IPS DF 4.7 (cell line): ENCODE data around the gene PARM1.

ENCODE experiments used
- DNase-seq: peaks from one replicate; pipeline ENCODE4 v3.0.0-alpha.2; 2013; ENCODE audit warnings: low spot score; ENCODE audit errors: extremely low read depth

PARM1 gene

DNA sequence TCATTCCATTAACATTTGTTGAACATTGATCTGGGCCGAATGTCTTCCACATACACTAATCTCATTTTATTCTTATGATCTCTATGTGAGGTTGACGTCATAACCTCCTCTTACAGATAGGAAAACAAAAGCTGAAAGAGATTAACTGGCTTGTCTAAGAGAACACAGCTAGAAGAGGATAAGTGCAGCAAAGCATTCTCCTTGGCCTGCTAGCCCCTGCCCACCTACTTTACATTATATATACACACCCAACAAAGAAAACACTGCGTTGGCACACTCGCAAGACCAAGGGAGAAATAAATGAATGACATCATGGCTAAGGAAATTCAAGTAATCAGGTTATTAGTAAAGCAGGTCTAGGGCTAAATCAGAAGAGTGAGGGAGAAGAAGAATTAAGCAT is 138.4 kb downstream of the PARM1 start:
- DNase-seq, result no peak

DNA sequence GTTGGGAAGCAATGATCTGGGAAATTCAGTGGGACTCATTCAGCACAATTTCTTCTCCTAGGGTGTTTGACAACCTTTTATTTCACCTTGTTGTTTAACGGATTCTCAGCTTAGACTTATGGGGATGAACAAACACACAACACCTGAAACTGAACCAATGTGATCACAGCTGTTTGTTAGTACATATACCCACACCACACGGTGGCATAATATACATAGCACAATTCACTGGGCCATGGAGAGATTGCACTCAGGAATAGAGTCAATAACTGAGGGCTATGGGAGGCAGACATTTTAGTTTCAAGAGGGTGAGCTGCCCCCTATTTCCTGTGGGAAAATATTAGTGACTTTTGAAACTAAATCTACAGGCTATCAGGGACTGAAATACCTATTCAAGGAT is 148.0 kb downstream of the PARM1 start:
- DNase-seq, result no peak

DNA sequence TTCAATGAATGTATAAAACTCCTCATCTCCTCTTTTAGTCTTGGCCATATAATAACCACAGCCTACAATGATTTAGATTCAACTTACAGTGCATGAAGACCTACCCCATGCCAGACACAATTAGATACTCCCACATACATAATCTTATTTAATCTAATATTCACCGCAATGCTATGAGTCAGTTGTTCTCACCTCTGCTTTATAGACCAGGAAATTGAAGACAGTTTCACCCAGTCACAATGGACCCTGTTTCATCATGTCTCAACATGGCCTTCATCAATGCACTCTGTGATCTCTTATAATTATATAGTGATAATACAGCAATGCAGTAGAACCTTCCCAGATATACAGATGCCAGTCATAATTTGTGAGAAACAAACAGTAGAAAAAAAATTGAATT is 148.6 kb downstream of the PARM1 start:
- no peak for DNase-seq

DNA sequence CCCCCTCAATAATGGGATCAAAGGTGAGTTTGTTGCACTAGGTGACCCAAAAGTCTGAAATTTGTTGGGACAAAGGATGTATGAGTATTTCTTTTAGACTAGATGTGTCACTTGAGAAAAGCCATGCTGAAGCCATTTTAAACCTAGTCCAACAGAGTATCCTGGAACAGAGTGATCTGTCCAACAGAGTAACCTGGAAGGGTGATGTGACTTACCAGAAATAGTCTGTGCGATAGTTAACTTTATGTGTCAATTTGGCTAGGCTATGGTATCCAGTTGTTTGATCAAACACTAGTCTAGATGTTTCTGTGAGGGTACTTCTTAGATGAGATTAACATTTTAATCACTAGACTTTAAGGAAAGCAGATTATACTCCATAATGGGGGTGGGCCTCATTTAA is 154.5 kb downstream of the PARM1 start:
- DNase-seq, result no peak

DNA sequence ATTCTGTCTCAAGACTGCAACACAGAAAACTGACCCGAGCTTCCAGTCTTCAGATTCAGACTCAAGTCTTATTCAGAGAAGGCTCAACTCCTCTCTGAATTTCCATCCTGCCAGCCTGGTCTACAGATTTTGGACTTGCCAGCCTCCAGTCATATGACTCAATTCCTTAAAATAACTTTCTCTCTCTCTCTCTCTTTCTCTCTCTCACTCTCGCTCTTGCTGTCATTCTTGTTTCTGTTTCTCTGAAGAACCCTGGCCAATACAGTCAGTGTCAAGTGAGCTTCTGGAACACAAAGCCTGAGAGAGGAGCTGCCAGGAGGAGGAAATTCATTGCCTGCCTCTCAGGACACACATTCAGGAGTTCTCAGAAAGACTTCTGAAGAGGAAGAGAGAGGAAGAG is 154.9 kb downstream of the PARM1 start:
- no peak for DNase-seq

DNA sequence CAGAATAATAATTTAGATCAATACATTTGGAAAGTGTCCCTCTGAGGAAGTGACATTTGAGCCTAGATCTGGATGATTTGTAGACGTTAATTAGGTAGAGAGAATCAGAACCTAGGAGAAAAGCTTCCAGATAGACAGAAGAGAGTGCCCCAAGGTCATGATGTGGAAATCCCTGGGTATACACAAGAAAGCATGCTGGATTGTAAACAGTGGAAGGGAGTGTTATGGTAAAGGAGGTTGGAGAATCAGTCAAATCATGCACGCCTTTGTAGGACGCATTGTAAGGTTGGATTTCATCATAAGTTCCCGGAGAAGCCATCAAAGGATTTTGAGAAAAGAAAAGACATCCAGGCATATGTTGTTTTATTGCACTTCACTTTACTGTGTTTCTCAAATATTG is 156.3 kb downstream of the PARM1 start:
- DNase-seq, result no peak

DNA sequence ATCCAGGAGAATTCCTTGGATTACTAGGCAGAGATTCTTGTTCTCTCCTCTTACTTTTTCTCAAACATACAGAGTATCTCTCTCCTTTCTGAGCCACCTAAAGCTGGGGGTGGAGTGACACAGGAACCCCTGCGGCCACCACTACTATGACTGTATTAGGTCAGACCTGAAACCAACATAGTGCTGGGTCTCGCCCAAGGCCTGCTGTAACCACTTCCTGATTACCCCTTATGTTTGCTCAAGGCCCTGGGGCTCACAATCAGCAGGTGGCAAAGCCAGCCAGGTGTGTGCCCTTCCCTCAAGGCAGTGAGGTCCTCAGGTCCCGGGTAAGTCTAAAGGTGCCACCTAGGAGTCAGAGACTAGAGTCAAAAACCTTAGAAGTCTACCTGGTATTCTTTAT is 166.4 kb downstream of the PARM1 start:
- DNase-seq, result no peak
